ENCODE measurements around the gene MMP11.
A peak's percentile ranks its signal among the peaks of the same experiment; 100 is the strongest.
"Not testable (repeated sequence)": the region's sequence is repeated elsewhere in the genome, so short reads cannot be mapped to it uniquely, and the experiment has no call there.

The MMP11 gene

GRCh38 chr22:23772649-23773473 lies at the start of gene MMP11:
MMP11 (plus strand) TSS chr22:23772849; CDS start chr22:23772871, 22 bp downstream.
- DNase-seq (ENCODE audit: low read depth in 2 of 2), result no peak

GRCh38 chr22:23728108-23728507 lies 44.5 kb upstream of the MMP11 start:
- not testable (repeated sequence) for DNase-seq (ENCODE audit: low read depth in 2 of 2)

- no peak for DNase-seq (ENCODE audit: low read depth in 2 of 2)
Observed at GRCh38 chr22:23737696-23738095, 35.0 kb upstream of the MMP11 start.

- no peak for DNase-seq (ENCODE audit: low read depth in 2 of 2)
Observed at GRCh38 chr22:23742505-23743264, 30.0 kb upstream of the MMP11 start.

GRCh38 chr22:23743303-23743705 lies 29.3 kb upstream of the MMP11 start:
- DNase-seq (ENCODE audit: low read depth in 2 of 2), result no peak

- no peak for DNase-seq (ENCODE audit: low read depth in 2 of 2)
Observed at GRCh38 chr22:23744001-23744400, 28.6 kb upstream of the MMP11 start.

GRCh38 chr22:23744485-23744884 lies 28.2 kb upstream of the MMP11 start:
- no peak for DNase-seq (ENCODE audit: low read depth in 2 of 2)

- DNase-seq (ENCODE audit: low read depth in 2 of 2), result no peak
Observed at GRCh38 chr22:23745791-23746190, 26.9 kb upstream of the MMP11 start.

GRCh38 chr22:23749841-23750301 lies 22.8 kb upstream of the MMP11 start:
- no peak for DNase-seq (ENCODE audit: low read depth in 2 of 2)

GRCh38 chr22:23750367-23750713 lies 22.3 kb upstream of the MMP11 start:
- DNase-seq (ENCODE audit: low read depth in 2 of 2), result no peak

GRCh38 chr22:23750714-23751440 lies 21.8 kb upstream of the MMP11 start, which contains the start of gene ZNF70:
ZNF70 (minus strand) TSS chr22:23751112; CDS start chr22:23745140, 5,972 bp downstream.
- peak; percentile 81 to 82 for DNase-seq (ENCODE audit: low read depth in 2 of 2)

- DNase-seq (ENCODE audit: low read depth in 2 of 2), result no peak
Observed at GRCh38 chr22:23751441-23751996, 21.1 kb upstream of the MMP11 start.

- DNase-seq (ENCODE audit: low read depth in 2 of 2), result no peak
Observed at GRCh38 chr22:23752090-23752691, 20.5 kb upstream of the MMP11 start.

GRCh38 chr22:23752750-23753149 lies 19.9 kb upstream of the MMP11 start:
- no peak for DNase-seq (ENCODE audit: low read depth in 2 of 2)

GRCh38 chr22:23753385-23753784 lies 19.3 kb upstream of the MMP11 start:
- no peak for DNase-seq (ENCODE audit: low read depth in 2 of 2)

- DNase-seq (ENCODE audit: low read depth in 2 of 2), result no peak
Observed at GRCh38 chr22:23754220-23754919, 18.3 kb upstream of the MMP11 start, which contains the start of gene VPREB3. VPREB3 (minus strand) TSS chr22:23754425; CDS start chr22:23754363, 62 bp downstream.

- no peak for DNase-seq (ENCODE audit: low read depth in 2 of 2)
Observed at GRCh38 chr22:23754980-23755636, 17.5 kb upstream of the MMP11 start.

- no peak for DNase-seq (ENCODE audit: low read depth in 2 of 2)
Observed at GRCh38 chr22:23755711-23756110, 16.9 kb upstream of the MMP11 start.

GRCh38 chr22:23756891-23757290 lies 15.8 kb upstream of the MMP11 start:
- no peak for DNase-seq (ENCODE audit: low read depth in 2 of 2)

GRCh38 chr22:23759566-23759965 lies 13.1 kb upstream of the MMP11 start:
- DNase-seq (ENCODE audit: low read depth in 2 of 2), result no peak

Measured in stimulated activated CD8-positive, alpha-beta memory T cell treated with anti-CD3 and anti-CD28 coated beads, Interleukin-15, amount 100 ng/mL, for 48 hours (primary cell).